ENCODE results near the gene C3orf49.

C3orf49 gene

DNA sequence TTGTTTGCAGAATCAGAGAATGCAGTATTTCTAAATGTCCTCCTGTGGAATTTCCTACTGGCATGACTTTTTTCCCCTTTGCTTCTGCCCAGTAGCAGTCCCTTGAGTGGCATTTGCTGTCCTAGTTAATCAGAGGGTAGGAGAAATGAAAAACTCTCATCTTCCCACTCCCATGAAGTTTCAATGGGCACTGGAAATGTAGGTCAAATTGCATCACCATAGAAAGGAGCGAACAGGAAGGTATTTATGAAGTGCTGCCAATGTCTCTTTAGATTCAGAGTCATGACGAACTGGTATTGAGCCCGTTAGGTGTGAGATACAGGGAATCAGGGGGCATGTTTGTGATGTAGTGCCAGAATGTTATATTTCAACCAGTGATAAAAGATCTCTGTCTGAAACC, 67.8 kb downstream of the C3orf49 start:
- no peak for DNase-seq (ENCODE audit: low spot score)

DNA sequence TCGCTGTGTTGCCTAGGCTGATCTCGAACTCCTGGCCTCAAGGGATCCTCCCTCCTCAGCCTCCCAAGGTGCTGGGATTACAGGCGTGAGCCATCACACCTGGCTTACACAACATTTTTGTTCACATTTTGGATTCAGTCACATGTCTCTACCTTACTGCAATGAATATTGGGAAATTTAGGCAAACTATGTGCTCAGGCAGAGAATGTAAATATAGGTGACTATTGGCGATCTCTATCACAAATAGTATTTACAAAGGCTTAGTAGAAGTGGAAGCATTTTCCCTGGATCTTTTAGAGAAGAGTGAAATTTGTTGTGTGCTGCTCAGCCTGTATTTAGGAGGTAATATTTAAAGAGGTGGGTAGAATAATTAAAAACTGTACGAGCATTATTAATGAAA, 72.4 kb downstream of the C3orf49 start:
- DNase-seq (ENCODE audit: low spot score), result no peak

DNA sequence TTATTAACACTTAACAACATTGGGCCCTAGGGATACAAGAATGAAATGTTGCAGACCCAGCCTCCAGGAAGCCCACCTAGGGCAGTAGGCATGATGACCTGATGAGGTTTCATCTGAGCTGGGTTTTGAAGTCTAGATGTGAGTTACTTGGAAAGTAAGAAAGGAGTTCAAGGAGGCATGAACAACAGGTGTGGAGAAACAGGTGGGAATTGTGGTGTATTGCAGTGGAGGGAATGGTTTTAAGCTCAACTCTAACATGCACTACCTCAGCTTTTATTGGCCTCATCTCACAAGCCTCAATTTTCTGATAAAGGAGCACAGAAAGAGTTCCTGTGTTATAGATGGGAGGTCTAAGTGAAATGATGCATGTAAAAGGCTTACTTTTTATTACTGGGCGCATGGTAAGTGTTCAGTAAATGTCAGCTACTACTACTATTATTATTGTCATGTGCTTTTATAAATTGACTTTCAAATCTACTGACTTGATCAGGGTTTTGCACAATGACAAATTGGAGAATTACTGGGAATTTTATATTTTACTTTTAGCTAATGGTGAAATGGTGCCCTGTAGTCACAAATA, 73.8 kb downstream of the C3orf49 start:
- DNase-seq (ENCODE audit: low spot score), result no peak

DNA sequence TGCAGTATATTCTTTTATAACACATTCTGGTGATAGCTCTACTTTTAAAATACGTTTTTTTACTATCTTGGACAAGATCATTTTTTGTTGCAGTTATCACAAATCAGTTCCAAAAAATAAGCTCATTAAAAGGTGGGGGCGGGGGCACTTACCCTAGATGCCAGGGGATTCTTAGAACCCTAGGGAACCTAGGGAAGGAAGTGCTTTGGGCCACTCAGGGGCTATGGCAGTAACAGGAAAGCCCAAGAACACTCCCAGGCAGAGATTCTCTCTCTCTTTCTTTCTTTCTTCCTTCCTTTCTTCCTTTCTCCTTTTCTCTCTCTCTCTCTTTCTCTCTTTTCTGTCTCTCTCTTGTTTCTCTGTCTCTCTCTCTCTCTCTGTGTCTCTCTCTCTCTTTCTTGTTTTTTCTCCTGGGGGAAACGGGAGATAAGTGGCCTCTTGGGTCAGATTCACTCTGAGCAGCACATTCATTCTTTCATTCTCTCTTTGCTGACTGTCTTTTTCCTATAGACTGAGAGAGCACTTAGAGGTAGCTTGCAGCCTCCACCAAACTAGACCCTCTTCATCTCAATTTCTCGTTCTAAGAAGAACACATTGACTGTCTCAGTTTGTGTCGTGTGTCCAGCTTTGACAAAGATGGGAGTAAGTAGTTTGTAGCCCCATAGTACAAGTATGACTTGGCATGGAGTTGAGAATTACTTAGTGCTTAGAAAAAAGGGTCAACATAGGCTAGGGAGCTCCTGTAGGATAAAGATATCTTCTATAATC, 76.5 kb downstream of the C3orf49 start:
- DNase-seq (ENCODE audit: low spot score), result no peak

- no peak for DNase-seq (ENCODE audit: low spot score)
These were observed 77.4 kb downstream of the C3orf49 start for GRCh38 chr3:63896332-63897030.
